HG03378 (cell line): ENCODE results near the gene KDSR.

Source experiments
- ATAC-seq: cut with Tn5 transposase; IDR thresholded peaks from one replicate; pipeline ENCODE4 v1.9.1; 2021; ENCODE audit warnings: mild to moderate bottlenecking, moderate library complexity; ENCODE audit not compliant: unreplicated experiment

The KDSR gene

GRCh38 chr18:63284827-63285733 lies 81.9 kb downstream of the KDSR start:
- peak; percentile 96 for ATAC-seq

- no peak for ATAC-seq
These were observed 82.7 kb downstream of the KDSR start for GRCh38 chr18:63284173-63284799.

- ATAC-seq: no peak
These were observed 83.5 kb downstream of the KDSR start for GRCh38 chr18:63283305-63284094.

GRCh38 chr18:63282793-63283192 lies 84.2 kb downstream of the KDSR start:
- no peak for ATAC-seq
